Stimulated activated CD8-positive, alpha-beta memory T cell treated with anti-CD3 and anti-CD28 coated beads, Interleukin-15, amount 100 ng/mL, for 1 hour (primary cell): Measurements from ENCODE around the gene OR6J1.
"Not testable (repeated sequence)": the region's sequence is repeated elsewhere in the genome, so short reads cannot be mapped to it uniquely, and the experiment has no call there.

Experiments used
- DNase-seq: peaks from one replicate; pipeline ENCODE4 v3.0.0-alpha.2; 2020; ENCODE audit warnings: low read depth

OR6J1 gene

GRCh38 chr14:22644305-22644635 is at the start of gene OR6J1:
TSS of gene OR6J1 (minus strand) at chr14:22644352. CDS start at chr14:22634811, 9,541 bp downstream.
- DNase-seq, result no peak

- no peak for DNase-seq
Observed at GRCh38 chr14:22692194-22692593, 48.0 kb upstream of the OR6J1 start.

GRCh38 chr14:22691171-22691570 is 47.0 kb upstream of the OR6J1 start:
- DNase-seq, result no peak

- no peak for DNase-seq
Observed at GRCh38 chr14:22689199-22689598, 45.0 kb upstream of the OR6J1 start.

GRCh38 chr14:22687969-22688368 is 43.8 kb upstream of the OR6J1 start:
- DNase-seq, result not testable (repeated sequence)

GRCh38 chr14:22686176-22686611 is 42.0 kb upstream of the OR6J1 start:
- DNase-seq, result not testable (repeated sequence)

- no peak for DNase-seq
Observed at GRCh38 chr14:22685467-22685866, 41.3 kb upstream of the OR6J1 start.

GRCh38 chr14:22683428-22683827 is 39.3 kb upstream of the OR6J1 start:
- not testable (repeated sequence) for DNase-seq

GRCh38 chr14:22678221-22678620 is 34.1 kb upstream of the OR6J1 start:
- no peak for DNase-seq

- DNase-seq, result not testable (repeated sequence)
Observed at GRCh38 chr14:22677551-22677950, 33.4 kb upstream of the OR6J1 start.

- no peak for DNase-seq
Observed at GRCh38 chr14:22671622-22672021, 27.5 kb upstream of the OR6J1 start.

GRCh38 chr14:22668863-22669262 is 24.7 kb upstream of the OR6J1 start:
- DNase-seq, result no peak

- DNase-seq, result no peak
Observed at GRCh38 chr14:22668417-22668816, 24.3 kb upstream of the OR6J1 start.

- no peak for DNase-seq
Observed at GRCh38 chr14:22667881-22668280, 23.7 kb upstream of the OR6J1 start.

GRCh38 chr14:22666203-22666893 is 22.2 kb upstream of the OR6J1 start:
- DNase-seq, result no peak

GRCh38 chr14:22664261-22664660 is 20.1 kb upstream of the OR6J1 start:
- DNase-seq, result no peak

GRCh38 chr14:22660654-22661053 is 16.5 kb upstream of the OR6J1 start:
- DNase-seq, result no peak

- DNase-seq, result no peak
Observed at GRCh38 chr14:22658946-22659345, 14.8 kb upstream of the OR6J1 start.

GRCh38 chr14:22657861-22658260 is 13.7 kb upstream of the OR6J1 start:
- DNase-seq, result no peak

- no peak for DNase-seq
Observed at GRCh38 chr14:22656945-22657731, 13.0 kb upstream of the OR6J1 start.

- DNase-seq, result no peak
Observed at GRCh38 chr14:22656226-22656625, 12.1 kb upstream of the OR6J1 start.

GRCh38 chr14:22653012-22653621 is 9.0 kb upstream of the OR6J1 start:
- no peak for DNase-seq

GRCh38 chr14:22651586-22651985 is 7.4 kb upstream of the OR6J1 start:
- no peak for DNase-seq
